GM23338 (cell line): Measurements from ENCODE around the gene CAMTA1. TPM values are rescaled to one million over a fixed set of nuclear protein-coding genes. Genes with fewer than 3 reads are reported as not detected.

Source experiments
- ATAC-seq: fragments of 200-7000 bp; cut with Tn5 transposase; 3 replicates; pipeline ENCODE4 v1.9.1; 2020
- DNase-seq: peaks from one replicate; pipeline ENCODE4 v3.0.0-alpha.2; 2015; ENCODE audit warnings: low spot score
- H2AFZ ChIP-seq: fragments of 200-600 bp; sonication (generic); 2 replicates; pipeline ENCODE4 v1.8.0; 2016; ENCODE audit warnings: antibody characterized with exemption, mild to moderate bottlenecking, moderate library complexity
- H3F3A ChIP-seq: fragments of 200-600 bp; sonication (generic); replicated peaks from 2 replicates; pipeline ENCODE4 v1.8.0; 2017; ENCODE audit warnings: antibody characterized with exemption, mixed run types, low read depth
- H3K27ac ChIP-seq: fragments of 200-600 bp; sonication (generic); 2 replicates; pipeline ENCODE4 v1.6.1; 2016; ENCODE audit warnings: low read depth
- H3K27me3 ChIP-seq: fragments of 200-600 bp; sonication (generic); 2 replicates; pipeline ENCODE4 v1.8.0; 2016; ENCODE audit warnings: mild to moderate bottlenecking, mixed run types, moderate library complexity; ENCODE audit not compliant: insufficient read depth
- H3K36me3 ChIP-seq: fragments of 200-600 bp; sonication (generic); 2 replicates; pipeline ENCODE4 v1.8.0; 2016; ENCODE audit warnings: mild to moderate bottlenecking; ENCODE audit not compliant: insufficient read depth
- H3K4me1 ChIP-seq: fragments of 200-600 bp; sonication (generic); 2 replicates; pipeline ENCODE4 v1.8.0; 2016; ENCODE audit warnings: mild to moderate bottlenecking, moderate library complexity; ENCODE audit not compliant: insufficient read depth
- H3K4me2 ChIP-seq: fragments of 200-600 bp; sonication (generic); 2 replicates; pipeline ENCODE4 v1.7.1; 2017; ENCODE audit warnings: mixed run types
- H3K4me3 ChIP-seq: fragments of 200-600 bp; sonication (generic); 2 replicates; pipeline ENCODE4 v1.6.1; 2016; ENCODE audit warnings: mixed run types
- H3K79me2 ChIP-seq: fragments of 200-600 bp; sonication (generic); replicated peaks from 2 replicates; pipeline ENCODE4 v1.8.0; 2017; ENCODE audit warnings: mild to moderate bottlenecking; ENCODE audit not compliant: insufficient read depth
- H3K9me2 ChIP-seq: fragments of 200-600 bp; sonication (generic); 2 replicates; pipeline ENCODE4 v1.8.0; 2017; ENCODE audit not compliant: insufficient read depth
- H4K20me1 ChIP-seq: fragments of 200-600 bp; sonication (generic); replicated peaks from 2 replicates; pipeline ENCODE4 v1.8.0; 2017; ENCODE audit warnings: mild to moderate bottlenecking; ENCODE audit not compliant: insufficient read depth
- H3K27ac Mint-ChIP-seq: 2 replicates; pipeline ENCODE4 v1.8.0; 2020; ENCODE audit warnings: inconsistent platforms, mild to moderate bottlenecking, moderate library complexity, mixed read lengths
- H3K27me3 Mint-ChIP-seq: 3 replicates; pipeline ENCODE4 v1.8.0; 2022; ENCODE audit warnings: low read depth, mild to moderate bottlenecking, moderate library complexity, mixed read lengths, inconsistent platforms; ENCODE audit not compliant: insufficient read depth, poor library complexity
- H3K36me3 Mint-ChIP-seq: 3 replicates; pipeline ENCODE4 v1.8.0; 2021; ENCODE audit warnings: low read depth, mild to moderate bottlenecking, inconsistent platforms, moderate library complexity, mixed read lengths
- H3K4me1 Mint-ChIP-seq: 3 replicates; pipeline ENCODE4 v1.8.0; 2020; ENCODE audit warnings: mild to moderate bottlenecking, inconsistent platforms, mixed read lengths
- H3K4me3 Mint-ChIP-seq: 3 replicates; pipeline ENCODE4 v1.8.0; 2021; ENCODE audit warnings: moderate library complexity, mild to moderate bottlenecking, inconsistent platforms, mixed read lengths
- H3K9me3 Mint-ChIP-seq: 3 replicates; pipeline ENCODE4 v1.8.0; 2020; ENCODE audit warnings: moderate library complexity, mild to moderate bottlenecking, inconsistent platforms, mixed read lengths
- NANOG ChIP-seq: IDR thresholded peaks from 2 replicates; pipeline ENCODE4 v1.6.1; 2016; ENCODE audit warnings: antibody characterized with exemption, borderline replicate concordance
- POLR2AphosphoS5 ChIP-seq: IDR thresholded peaks from 2 replicates; pipeline ENCODE4 v1.6.1; 2016; ENCODE audit warnings: antibody characterized with exemption, low read depth
- STAT1 ChIP-seq: IDR thresholded peaks from one replicate; pipeline ENCODE4 v1.6.1; 2016; ENCODE audit warnings: antibody characterized with exemption; ENCODE audit not compliant: unreplicated experiment
- ZNF331 ChIP-seq: fragments of 250-450 bp; sonication (Bioruptor Pico); IDR thresholded peaks from 2 replicates; pipeline ENCODE4 v1.5.0; 2020; ENCODE audit warnings: low read depth, mild to moderate bottlenecking, moderate library complexity
- polyA plus RNA-seq: library from polyadenylated mRNA; unstranded; fragments of >200 nt; fragmentation: Nextera tagmentation; extraction: Ambion mirVana; gene quantifications from 2 replicates; pipeline ENCODE4 v1.2.1, GENCODE V29; 2016
- total RNA-seq: library from RNA; depleted of rRNA; stranded (reverse); fragments of >200 nt; shearing (Covaris generic); gene quantifications from 2 replicates; pipeline ENCODE4 v1.2.3, GENCODE V29; 2014
- TF ChIP-seq, protein P1 (sequence below), 2 experiments: fragments of 200-600 bp in 1 of 2; sonication (generic) in 1 of 2; conservative IDR thresholded peaks; 2 replicates each; pipeline versions ENCODE4 v1.5.1 to v1.6.1; 2016 to 2017; ENCODE audit warnings: antibody characterized with exemption in 2 of 2, low read depth in 2 of 2, mild to moderate bottlenecking in 2 of 2, moderate library complexity in 1 of 2
- TF ChIP-seq, protein P2 (sequence below): fragments of 250-450 bp; sonication (Bioruptor Pico); IDR thresholded peaks from 2 replicates; pipeline ENCODE4 v1.5.0; 2020; ENCODE audit warnings: mild to moderate bottlenecking, moderate library complexity

CAMTA1 gene
- total and polyA plus RNA-seq, 2 experiments from 2014 or later, result 115 to 519 TPM

DNA sequence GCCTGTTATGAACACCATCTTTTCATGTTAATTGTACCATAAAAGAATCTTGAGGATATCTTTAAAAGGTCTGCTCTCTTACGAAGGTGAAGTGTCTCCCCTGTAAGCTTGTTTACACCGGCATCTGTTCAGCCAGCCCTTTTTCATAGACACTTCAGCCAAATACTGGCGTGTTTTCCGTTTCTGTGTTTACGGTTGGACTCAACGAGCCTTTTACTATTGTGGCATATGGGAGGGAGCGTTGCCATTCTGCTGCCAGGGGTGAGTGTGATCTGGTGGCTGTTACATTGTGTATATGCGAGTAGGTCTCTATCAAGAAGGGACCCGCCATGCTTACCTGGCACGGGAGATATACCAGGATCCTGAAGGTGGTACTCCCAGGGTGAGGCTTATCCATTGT, 433.8 kb downstream of the CAMTA1 start (continued):
- TF ChIP-seq, protein P1, sequence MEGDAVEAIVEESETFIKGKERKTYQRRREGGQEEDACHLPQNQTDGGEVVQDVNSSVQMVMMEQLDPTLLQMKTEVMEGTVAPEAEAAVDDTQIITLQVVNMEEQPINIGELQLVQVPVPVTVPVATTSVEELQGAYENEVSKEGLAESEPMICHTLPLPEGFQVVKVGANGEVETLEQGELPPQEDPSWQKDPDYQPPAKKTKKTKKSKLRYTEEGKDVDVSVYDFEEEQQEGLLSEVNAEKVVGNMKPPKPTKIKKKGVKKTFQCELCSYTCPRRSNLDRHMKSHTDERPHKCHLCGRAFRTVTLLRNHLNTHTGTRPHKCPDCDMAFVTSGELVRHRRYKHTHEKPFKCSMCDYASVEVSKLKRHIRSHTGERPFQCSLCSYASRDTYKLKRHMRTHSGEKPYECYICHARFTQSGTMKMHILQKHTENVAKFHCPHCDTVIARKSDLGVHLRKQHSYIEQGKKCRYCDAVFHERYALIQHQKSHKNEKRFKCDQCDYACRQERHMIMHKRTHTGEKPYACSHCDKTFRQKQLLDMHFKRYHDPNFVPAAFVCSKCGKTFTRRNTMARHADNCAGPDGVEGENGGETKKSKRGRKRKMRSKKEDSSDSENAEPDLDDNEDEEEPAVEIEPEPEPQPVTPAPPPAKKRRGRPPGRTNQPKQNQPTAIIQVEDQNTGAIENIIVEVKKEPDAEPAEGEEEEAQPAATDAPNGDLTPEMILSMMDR (conservative IDR thresholded peaks at IDR 0.05; ENCODE audit: low read depth in 2 of 2), result no peak
- no peak for TF ChIP-seq STAT1
- no peak for TF ChIP-seq NANOG

DNA sequence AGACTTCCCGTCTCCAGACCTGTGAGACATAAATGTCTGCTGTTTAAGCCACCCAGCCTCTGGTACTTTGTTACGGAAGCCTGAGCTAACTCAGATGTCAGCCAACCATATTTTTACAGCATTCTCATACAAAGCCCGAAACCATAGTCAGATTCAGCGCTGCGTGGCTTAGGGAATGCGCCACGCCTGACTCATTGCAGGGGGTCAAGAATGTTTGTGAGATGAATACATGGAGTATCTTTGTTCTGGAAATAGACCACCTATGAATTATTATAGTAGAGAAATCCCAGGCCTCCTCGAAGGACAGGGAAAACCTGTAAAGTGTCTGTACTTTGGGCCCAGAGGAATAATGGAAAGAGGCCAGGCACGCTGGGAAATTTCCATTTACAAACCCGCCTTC, 434.8 kb downstream of the CAMTA1 start:
- no peaks in the 10 kb centered on the region for H3K9me2 ChIP-seq
- H3K27ac ChIP-seq, result no peak overlapping the region
- H3K4me1 Mint-ChIP-seq, result peaks cover 2% of the 10 kb centered on the region; the same call in 1 of the 3 replicates
- no peak overlapping the region for H2AFZ ChIP-seq
- H3K27me3 ChIP-seq, result no peaks in the 10 kb centered on the region
- ATAC-seq (no peak), DNase-seq (no peak)
- no peaks in the 10 kb centered on the region for H3K79me2 ChIP-seq
- H3K4me3 ChIP-seq, result no peak overlapping the region
- no peaks in the 10 kb centered on the region for H4K20me1 ChIP-seq
- no peak overlapping the region for H3K27ac Mint-ChIP-seq
- no peak overlapping the region for H3K4me2 ChIP-seq
- TF ChIP-seq POLR2AphosphoS5, result no peak
- TF ChIP-seq, protein P2, sequence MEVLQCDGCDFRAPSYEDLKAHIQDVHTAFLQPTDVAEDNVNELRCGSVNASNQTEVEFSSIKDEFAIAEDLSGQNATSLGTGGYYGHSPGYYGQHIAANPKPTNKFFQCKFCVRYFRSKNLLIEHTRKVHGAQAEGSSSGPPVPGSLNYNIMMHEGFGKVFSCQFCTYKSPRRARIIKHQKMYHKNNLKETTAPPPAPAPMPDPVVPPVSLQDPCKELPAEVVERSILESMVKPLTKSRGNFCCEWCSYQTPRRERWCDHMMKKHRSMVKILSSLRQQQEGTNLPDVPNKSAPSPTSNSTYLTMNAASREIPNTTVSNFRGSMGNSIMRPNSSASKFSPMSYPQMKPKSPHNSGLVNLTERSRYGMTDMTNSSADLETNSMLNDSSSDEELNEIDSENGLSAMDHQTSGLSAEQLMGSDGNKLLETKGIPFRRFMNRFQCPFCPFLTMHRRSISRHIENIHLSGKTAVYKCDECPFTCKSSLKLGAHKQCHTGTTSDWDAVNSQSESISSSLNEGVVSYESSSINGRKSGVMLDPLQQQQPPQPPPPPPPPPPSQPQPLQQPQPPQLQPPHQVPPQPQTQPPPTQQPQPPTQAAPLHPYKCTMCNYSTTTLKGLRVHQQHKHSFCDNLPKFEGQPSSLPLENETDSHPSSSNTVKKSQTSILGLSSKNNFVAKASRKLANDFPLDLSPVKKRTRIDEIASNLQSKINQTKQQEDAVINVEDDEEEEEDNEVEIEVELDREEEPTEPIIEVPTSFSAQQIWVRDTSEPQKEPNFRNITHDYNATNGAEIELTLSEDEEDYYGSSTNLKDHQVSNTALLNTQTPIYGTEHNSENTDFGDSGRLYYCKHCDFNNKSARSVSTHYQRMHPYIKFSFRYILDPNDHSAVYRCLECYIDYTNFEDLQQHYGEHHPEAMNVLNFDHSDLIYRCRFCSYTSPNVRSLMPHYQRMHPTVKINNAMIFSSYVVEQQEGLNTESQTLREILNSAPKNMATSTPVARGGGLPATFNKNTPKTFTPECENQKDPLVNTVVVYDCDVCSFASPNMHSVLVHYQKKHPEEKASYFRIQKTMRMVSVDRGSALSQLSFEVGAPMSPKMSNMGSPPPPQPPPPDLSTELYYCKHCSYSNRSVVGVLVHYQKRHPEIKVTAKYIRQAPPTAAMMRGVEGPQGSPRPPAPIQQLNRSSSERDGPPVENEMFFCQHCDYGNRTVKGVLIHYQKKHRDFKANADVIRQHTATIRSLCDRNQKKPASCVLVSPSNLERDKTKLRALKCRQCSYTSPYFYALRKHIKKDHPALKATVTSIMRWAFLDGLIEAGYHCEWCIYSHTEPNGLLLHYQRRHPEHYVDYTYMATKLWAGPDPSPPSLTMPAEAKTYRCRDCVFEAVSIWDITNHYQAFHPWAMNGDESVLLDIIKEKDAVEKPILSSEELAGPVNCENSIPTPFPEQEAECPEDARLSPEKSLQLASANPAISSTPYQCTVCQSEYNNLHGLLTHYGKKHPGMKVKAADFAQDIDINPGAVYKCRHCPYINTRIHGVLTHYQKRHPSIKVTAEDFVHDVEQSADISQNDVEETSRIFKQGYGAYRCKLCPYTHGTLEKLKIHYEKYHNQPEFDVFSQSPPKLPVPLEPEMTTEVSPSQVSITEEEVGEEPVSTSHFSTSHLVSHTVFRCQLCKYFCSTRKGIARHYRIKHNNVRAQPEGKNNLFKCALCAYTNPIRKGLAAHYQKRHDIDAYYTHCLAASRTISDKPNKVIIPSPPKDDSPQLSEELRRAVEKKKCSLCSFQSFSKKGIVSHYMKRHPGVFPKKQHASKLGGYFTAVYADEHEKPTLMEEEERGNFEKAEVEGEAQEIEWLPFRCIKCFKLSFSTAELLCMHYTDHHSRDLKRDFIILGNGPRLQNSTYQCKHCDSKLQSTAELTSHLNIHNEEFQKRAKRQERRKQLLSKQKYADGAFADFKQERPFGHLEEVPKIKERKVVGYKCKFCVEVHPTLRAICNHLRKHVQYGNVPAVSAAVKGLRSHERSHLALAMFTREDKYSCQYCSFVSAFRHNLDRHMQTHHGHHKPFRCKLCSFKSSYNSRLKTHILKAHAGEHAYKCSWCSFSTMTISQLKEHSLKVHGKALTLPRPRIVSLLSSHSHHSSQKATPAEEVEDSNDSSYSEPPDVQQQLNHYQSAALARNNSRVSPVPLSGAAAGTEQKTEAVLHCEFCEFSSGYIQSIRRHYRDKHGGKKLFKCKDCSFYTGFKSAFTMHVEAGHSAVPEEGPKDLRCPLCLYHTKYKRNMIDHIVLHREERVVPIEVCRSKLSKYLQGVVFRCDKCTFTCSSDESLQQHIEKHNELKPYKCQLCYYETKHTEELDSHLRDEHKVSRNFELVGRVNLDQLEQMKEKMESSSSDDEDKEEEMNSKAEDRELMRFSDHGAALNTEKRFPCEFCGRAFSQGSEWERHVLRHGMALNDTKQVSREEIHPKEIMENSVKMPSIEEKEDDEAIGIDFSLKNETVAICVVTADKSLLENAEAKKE (CRISPR knock-in tag), result no peak
- TF ChIP-seq ZNF331 (CRISPR knock-in tag), result no peak
- no peak for TF ChIP-seq NANOG
- H3K4me1 ChIP-seq, result no peaks in the 10 kb centered on the region
- H3F3A ChIP-seq, result no peaks in the 10 kb centered on the region
- no peak overlapping the region for H3K4me3 Mint-ChIP-seq
- H3K36me3 ChIP-seq, result no peaks in the 10 kb centered on the region
- no peaks in the 10 kb centered on the region for H3K9me3 Mint-ChIP-seq
- no peaks in the 10 kb centered on the region for H3K36me3 Mint-ChIP-seq
- H3K27me3 Mint-ChIP-seq, result peaks cover 1% of the 10 kb centered on the region
